Measurements from ENCODE around the gene RGR. TPM values are rescaled to one million over a fixed set of nuclear protein-coding genes. Genes with fewer than 3 reads are reported as not detected.

RGR gene
- total RNA-seq, 1 experiment from 2014 or later: not detected

DNA sequence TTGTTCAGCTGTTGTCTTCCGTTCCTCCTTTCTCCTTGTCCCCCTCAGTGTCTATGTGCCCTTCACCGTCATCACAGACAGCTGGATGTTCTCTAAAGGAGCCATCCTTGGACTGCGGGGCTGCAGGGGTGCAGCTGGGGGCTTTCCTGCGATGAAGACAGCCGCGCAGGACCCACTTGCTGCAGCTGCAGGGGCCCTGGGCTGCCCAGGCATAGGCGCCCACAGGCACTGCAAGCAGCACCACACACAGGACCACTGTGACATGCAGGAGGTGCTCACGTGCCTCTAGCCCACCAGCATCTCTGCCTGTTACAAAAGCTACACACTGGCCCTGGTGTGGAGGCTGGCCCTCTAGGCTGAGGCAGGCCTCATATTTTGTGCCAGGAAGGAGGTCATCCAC, 22.9 kb upstream of the RGR start:
- DNase-seq (ENCODE audit: low spot score): no peak

DNA sequence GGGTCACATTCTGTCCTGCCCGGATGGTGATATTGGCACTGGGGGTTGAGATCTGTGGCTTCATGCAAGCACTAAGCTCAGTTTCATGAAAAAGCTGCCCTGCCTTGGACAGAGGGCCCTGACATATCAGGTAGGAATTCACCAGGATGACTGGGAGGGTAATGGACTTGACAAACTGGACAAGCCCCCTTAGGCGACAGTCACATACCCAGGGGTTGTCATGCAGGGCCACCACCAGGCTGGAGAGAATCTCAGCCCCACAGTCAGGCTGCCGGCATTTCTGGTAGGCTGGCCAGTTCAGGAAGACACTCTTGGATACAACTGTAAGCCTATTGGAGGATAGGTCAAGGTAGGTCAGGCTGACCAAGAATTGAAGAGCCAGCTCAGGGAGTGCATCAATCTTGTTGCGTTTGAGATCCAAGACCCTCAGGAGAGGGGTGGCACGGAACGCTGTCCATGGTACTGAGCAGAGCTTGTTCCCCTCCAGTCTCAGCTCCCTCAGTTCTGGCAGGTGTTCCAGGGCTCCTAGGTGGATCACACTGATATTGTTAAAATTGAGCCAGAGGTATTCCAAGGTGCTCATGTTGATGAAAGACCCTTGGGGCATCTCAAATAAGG, 20.3 kb upstream of the RGR start:
- DNase-seq (ENCODE audit: low spot score): peak; percentile 13

DNA sequence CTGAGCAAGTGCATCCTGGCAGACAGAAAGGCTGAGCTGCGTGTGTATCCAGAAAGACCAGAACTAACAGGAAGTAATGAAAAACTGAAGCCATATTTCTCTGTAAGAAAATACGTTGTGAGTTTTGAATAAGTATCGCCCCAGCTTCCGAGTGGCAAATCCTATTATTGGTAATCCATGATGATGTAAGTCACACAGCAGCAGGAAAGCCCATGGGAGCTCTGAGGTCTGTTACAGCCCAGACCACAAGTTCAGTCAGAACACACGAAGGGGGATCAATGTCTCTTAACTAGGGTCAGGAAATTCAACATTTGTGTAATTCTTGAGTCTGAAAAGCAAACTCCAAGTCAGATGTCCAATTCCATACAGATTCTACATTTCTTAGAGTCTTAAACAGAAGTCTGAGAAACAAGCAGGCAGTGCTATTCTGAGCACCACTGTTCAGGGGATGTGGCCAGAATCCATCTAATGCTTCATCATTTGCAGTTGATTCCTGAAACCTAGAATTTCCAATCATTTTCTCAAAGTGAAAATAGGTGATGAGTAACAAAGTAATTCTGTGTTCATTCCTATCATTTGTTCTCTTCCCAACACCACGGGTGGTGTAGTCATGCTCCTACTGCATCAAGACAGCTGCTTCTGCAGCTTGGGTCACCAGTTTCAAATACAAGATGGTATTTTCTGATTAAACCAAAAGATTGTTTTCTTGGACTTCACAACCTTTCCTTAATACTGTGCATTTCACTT, 19.3 kb upstream of the RGR start, which contains the start of gene LRIT2:
TSS of gene LRIT2 (minus strand) at position 118 of the 747 bp plus-strand sequence. CDS start at position 94, 24 bp downstream.
- no peak for DNase-seq (ENCODE audit: low spot score)

DNA sequence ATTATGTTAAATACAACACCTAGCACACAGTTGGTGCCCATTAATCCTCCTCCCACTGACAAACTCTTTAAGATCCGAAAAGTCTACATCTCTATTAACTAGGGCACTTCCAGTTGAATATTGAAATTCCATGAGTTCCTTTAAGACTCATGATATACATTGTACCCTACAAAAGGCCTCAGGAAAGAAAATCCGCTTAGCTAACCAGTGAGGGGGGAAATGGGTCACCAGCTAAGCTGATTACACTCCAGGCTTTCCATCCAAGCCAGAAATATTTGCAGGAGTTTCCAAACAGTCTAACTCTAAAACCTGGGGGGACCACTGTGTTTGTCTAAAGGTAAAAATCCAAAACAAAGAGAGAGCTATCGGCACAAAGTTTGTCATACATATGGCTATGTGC, 18.2 kb upstream of the RGR start:
- DNase-seq (ENCODE audit: low spot score): no peak

DNA sequence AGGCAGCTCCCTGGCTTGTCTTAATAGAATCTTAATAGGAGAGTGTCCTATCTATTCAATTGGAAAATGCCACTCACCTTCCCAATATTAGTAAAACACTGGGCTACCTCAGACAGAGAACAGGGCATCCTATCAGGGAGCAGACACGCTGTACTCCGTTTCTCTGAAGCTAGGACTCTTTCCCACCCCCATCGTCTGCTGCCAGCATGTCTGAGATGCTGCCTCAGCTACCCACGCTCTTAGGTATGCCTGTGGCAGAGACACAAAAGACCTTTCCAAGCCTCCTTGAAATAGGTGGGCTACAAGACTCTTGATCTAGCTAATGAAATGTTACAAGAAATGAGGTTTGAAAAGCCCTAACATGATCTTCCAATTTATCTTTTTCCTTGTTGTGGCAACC, 17.0 kb upstream of the RGR start:
- DNase-seq (ENCODE audit: low spot score): no peak

DNA sequence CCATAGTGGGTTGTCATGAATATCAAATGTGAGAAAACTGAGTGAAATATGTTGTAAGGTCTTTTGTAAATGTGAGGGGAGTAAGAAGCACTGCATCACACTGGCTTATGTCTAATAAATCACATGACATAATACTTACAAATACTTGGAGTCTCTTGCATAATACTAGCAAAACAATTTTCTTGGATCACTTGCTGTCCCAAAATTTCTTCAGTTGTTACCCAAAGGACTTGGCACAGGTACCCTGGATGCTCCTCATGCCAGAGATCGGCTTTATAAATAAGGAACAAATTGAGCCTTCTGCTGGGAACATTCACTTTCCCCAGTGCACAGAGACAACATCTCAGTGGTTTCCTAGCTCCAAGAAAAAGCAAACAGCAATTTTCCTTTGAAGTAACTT, 14.5 kb upstream of the RGR start:
- no peak for DNase-seq (ENCODE audit: low spot score)

DNA sequence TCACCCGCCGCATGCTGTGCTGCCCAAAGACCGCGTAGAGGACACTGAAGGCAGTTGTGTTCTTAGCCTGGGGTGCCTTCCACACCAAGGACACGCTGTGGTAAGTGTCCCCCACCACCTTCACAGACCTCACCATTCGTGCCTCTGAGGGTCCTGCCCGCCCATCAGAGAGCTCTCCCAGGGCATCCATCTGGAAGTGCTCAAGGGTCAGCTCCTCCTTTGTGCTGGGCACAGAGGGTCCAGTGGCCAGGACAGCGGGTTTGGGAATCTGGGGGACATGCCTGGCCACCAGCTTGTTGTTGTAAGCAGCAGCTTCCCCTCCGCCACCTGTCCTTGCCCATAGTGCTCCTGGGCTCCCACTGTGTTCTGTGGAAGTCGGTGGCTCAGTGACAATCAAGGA, 12.5 kb upstream of the RGR start:
- DNase-seq (ENCODE audit: low spot score): no peak

DNA sequence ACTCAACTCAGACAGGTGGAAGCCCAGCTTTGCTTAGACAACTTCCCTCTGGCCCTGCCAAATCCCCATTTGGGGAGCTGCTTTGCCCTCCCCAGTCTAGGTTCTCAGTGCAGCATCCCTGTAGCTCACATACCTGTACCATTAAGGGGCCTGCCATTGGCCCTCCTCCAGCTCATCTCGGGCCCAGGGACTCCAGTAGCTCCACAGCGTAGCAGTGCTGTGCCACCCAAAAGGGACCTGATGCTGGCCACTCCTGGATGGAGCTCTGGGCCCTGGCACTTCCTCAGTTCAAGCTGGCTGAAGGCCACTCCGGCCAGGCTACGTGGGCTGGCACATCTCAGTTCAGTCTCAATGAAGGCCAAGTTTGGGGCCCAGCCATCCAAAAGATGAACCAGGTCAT, 10.9 kb upstream of the RGR start:
- no peak for DNase-seq (ENCODE audit: low spot score)

DNA sequence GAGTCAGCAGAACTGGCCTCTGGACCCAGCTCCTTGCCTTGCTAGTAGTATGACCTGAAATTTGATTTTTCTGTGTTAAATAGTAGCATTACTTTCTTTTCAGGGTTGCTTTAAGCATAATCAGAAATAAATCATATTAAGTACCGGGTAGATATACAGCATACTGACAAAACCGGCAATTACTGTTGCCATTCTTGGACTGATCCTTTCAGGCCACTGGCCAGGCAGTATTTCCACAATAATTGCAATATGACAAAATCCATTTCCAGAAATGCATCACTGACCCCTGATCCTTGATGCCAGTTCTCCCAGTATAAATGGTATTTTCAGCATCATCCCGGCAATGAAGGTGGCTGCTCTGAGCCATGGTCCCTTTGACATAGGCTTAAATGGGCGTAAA, 10.4 kb upstream of the RGR start:
- no peak for DNase-seq (ENCODE audit: low spot score)

DNA sequence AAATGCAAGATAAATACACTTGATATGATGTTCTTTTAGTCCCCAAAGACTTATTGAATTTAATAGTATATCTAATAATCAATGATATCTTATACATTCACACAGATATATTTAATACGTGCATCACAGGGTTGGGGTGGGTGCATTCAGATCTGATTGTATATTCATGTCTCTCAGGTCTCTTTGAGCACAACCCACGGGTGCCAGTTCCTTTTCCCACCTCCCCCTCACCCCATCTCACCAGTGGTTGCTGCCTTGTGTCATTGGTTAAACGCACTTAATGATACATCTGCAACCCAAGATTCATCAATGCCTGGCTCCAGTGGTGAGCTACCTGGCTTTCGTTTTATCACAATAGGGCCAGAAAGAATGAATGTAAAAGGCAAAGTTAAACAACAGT, 9.8 kb upstream of the RGR start:
- DNase-seq (ENCODE audit: low spot score): no peak

DNA sequence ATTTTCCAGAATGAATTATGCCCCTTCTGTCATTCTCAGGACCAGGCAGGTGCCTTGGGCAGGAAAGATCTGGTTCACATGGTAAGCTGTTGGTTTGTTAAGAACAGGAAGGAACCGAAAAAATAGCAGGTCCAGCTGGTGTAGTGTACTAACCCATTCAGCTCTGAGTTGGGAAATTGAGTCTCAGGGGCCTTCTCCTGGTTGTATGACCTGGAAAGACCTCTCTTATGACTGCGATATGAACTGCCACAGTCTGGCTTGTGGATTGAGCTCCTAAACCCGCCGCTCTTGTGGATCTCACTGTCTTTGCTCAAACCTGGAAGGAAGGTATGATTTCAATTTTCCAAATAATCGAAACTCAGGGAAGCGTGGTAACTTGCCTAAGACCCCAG, 8.1 kb upstream of the RGR start:
- no peak for DNase-seq (ENCODE audit: low spot score)

DNA sequence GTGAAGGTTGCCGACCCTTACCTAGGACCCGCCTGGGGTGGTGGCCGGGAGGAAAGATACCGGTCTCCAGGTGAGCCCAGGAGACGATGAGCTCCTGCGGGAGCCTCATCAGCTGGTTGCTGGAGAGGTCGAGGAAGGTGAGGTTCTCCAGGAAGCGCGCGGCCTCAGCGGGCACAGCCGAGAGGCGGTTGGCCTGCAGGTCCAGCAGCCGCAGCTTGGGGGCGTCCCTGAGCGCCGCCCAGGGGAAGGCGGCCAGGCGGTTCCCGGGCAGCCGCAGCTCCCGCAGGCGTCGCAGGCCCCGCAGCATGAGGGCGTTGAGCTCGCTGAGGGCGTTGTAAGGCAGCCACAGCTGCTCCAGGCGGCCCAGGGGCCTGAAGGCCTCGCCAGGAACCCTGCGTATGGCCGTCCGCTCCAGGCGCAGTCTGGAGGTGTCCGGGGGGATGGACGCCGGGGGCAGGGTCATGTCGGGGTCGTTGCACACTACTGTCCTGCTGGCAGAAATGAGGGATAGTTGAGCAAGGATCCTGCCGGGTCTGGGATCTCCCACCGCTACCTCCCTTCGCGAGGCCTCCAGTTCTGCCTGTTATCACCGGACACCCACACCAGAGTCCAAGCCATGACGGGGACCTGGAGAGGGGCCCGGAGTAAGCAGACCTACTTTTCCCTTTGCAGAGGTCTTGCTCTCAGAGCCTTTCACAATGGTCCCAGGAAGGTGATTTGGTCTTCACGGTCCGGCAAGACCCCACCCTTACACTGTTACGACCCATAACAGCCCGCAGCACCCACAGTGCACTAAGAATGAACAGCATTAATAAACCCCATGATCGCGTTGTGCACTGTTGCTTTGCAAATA, 7.4 kb upstream of the RGR start:
- no peak for DNase-seq (ENCODE audit: low spot score)

DNA sequence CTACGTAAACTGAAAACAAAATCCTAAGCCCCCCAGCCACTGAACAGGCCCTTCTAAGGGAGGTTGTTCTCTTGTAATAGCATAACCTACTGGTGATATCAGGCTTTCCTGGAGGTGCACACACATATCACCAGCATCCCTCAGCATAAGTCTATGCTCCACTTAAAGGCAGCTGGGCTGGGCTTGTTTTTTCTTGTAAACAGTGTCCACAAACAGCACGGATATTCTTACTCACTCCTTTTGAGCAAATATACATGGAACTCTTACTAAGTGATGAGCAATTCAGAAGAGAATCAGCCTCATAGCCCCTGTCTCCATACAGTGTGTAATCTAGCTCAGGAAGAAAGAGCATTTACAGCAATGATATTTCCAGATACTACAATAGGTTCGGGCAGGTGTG, 5.9 kb upstream of the RGR start:
- no peak for DNase-seq (ENCODE audit: low spot score)

DNA sequence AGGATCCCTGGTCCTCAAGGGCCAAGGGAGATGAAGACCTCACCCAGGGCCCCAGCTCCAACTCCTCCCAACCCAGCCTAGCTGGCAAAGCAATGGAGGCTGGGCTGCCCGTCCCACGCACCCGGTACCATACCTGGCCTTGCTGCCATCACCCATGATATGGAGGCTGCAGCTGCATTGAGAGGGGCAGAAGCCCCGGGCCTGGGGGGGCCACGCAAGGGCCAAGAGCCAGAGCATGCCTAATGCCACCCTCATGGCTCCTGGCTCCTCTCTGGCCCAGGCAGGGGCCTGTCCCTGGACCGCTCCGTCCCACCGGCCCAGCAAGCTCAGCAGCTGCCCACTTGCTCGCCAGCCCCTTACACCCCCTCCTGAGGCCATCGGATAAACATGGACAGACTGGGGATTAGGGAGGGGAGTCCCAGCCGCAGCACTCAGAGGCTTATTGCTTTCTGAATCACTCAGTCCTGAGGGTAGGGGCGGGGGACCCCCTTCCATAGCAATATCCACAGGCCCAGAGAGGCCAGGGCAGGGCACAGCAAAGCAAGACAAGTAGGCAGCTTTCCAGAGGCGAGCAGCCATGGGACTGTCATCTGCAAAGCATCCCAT, 3.6 kb upstream of the RGR start, which contains the start of gene LRIT1:
TSS of gene LRIT1 (minus strand) at position 362 of the 606 bp plus-strand sequence. CDS start at position 255, 107 bp downstream.
- no peak for DNase-seq (ENCODE audit: low spot score)

DNA sequence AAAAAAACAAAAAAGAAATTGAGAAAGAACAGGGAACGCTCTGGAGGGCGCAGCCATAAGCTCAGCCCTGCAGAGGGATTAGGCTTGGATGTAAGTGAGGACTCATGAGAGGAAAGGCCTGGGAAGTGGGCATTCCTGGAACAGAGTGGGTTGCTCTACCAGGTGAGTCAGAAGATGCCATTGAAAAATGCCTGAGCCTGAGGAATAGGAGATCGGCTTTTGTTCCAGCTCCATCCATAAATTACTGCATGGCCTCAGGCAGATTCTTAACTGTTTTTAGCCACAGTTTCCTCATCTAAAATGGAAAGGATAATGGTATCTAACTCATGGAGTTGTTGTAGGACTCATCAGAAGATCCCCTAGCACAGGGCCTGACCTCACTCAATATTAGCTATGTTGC, 1.1 kb upstream of the RGR start:
- no peak for DNase-seq (ENCODE audit: low spot score)

DNA sequence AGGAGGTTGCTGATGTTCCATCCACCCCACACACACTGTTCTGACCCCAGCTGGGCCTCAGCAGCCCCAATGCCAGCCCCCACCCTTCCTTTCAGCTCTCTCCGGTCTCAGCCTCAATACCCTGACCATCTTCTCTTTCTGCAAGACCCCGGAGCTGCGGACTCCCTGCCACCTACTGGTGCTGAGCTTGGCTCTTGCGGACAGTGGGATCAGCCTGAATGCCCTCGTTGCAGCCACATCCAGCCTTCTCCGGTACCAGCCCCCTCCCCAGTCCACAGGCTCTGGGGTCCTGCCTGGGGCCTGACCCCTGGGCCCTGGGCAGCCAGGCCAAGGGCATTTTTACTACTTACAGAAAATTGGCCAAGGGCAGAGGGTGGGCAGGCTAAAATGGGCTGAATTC, 2.6 kb downstream of the RGR start:
- DNase-seq (ENCODE audit: low spot score): no peak

DNA sequence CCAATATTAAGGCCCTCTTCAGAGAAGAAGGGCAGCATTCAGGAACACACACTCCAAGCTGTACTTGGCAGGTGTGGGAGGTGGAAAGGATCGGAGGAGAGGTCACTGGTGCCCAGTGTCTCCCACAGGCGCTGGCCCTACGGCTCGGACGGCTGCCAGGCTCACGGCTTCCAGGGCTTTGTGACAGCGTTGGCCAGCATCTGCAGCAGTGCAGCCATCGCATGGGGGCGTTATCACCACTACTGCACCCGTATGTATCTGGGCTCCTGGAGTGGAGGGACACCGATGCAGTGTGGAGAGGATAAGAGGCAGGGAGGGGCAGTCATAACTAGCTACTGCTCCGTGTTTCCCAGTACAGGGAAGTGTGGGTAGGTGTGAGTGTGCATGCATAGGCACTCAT, 3.9 kb downstream of the RGR start:
- no peak for DNase-seq (ENCODE audit: low spot score)

DNA sequence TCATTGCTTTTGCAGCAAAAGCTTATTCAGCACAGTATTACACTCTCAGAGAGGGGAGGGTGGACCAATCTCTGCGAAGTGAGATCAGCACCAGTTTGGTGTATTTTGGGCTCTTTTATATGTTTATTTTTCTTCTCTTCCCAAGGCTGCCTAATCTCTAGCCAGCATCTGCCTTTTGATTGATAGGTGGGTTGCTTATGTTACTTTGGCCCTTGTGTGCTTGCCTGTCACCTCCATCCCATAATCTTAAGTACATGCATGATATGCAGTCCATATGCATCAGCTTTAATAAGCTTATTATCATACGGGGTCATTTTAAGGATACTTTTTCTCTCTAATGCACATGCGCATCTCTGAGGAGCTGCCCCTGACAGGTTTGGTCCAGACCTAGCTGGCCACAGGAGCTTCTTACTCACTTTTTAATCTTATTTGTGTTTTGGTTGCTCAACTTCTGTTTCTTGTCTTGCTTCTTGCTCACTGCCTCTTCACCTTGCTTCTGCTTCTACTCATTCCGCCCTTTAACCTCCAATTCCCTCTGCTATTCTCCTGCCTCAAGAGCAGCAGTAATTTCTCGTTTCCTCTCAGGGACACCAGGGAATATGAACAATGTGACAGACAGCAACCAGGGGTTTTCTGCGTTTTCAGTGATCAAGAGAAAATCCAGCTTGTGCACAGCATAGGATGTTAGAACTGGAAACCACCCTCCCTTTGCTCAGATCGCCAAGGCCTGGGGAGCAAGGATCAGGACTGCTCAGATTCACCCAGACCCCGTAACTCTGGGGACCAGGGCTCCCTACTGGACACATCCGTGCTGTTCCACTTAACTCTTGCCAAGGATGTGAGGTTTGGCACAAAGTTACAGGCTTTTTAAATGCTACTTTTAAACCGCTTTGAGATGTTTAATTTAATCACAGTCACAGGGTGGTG, 10.0 kb downstream of the RGR start:
- no peak for DNase-seq (ENCODE audit: low spot score)

DNA sequence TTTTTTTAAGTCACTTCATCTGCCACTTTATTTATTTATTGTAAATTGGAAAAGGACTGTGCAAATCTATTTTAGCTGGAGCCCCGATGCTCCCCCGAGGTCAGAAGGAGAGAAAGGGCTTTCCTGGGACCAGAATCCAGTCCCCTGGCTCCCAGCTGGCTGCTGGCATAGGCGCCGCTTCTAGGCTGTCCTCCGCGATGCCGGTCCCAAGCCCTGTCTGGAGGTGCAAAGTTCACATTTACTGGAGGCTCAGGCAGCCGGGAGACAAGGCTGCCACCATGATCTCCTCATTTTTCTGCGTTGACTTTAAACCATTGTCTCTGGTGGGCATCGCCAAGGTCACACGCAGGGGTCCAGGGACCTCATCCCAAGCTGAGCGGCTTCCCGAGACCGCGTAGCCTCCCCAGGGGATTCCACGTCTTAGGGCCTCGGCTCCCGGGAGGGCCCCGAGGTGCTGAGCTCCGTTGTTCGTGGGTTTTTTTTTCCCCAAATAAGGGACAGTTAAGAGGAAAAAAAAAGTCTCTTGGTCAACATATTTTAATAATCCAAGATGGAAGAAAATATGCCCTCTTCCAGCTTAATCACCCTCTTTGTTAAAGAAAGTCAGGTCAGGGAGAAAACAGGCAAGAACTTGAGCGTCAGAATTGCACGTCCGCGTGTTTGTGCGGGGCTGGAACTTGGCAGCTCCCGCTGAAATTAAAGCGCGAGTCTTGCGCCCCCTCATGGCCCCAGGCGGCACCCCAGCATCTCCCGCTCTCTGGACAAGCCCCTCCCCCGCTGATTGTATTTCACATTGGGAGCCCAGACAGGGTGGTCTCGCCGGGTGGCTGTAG, 11.9 kb downstream of the RGR start:
- DNase-seq (ENCODE audit: low spot score): no peak

DNA sequence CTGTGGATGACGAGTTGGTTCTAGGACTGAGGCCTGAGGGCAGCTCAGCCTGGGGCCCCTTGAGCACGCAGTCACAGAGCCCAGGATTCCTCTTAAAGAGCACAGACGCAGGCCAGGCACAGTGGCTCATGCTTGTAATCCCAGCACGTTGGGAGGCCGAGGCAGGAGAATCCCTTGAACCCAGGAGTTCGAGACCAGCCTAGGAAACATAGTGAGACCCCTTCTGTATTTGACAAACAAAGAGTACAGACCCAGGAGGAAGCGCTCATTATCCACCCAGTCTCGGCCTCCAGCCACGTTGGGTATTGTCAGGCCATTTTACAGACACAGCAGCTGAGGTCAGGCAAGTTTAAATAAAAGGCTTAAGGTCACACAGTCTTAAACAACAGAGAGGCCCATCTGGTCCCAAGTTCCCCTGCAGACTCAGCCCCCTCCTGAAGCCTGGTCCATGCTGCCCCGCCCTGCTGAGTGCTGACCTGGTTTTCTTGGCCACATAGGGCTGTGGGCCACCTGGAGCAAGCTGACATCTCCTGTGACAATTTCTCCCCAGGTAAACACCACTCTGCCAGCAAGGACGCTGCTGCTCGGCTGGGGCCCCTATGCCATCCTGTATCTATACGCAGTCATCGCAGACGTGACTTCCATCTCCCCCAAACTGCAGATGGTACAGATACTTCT, 12.6 kb downstream of the RGR start:
- DNase-seq (ENCODE audit: low spot score): no peak

All from A172 (cell line).